ENCODE results near the gene NRN1.

The NRN1 gene, protein sequence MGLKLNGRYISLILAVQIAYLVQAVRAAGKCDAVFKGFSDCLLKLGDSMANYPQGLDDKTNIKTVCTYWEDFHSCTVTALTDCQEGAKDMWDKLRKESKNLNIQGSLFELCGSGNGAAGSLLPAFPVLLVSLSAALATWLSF

DNA sequence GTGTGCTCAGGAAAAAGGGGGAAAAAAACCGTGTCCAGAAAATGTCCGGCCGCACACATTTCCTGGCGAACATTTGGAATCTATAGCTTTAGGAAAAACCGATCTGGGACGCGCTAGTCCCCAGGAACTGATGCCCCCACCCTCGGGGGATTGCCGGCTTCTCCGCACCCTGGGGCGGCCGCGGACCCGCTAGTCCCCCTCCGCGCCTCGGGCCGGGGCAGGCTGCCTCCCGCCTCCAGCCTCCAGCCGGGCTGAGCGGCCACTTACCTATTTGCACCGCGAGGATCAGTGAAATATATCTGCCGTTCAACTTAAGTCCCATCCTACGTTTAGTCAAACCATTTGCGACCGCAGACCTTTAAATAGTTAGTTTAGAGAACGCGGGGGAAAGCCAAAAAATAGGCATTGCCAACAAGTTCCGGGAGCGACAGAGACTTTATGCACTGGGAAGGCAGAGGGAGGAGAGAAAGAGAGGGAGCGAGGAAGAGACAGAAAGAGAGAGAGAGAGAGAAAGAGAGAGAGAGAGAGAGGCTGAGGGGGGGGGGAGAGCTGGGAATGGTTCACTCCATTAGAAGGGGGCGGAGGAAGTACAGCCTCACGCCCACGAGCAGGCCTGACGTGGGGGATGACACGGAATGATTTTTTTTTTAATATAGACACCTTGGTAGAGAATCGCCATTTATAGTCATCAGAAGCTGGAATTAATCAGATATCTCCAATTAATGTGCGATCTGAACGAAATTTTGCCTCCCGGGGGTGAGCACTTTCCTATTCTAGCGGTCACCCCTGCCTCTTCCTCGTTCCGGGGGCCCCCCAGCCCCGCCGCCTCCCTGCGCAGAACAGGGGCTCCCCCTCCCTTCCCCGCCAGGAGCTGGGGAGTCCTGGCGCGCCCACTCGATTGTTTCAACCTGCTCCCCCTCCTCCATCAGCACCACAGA is at the start of gene NRN1:
TSS of gene NRN1 (minus strand) at position 498 of the 938 bp plus-strand sequence. CDS start at position 322, 176 bp downstream.
- in situ Hi-C loops (cut with MboI; ENCODE audit: low sequenced_read_pairs, unreplicated experiment) = no loop called here
- peak; percentile 59 for DNase-seq (ENCODE audit: low spot score)
- TF ChIP-seq, protein P1, sequence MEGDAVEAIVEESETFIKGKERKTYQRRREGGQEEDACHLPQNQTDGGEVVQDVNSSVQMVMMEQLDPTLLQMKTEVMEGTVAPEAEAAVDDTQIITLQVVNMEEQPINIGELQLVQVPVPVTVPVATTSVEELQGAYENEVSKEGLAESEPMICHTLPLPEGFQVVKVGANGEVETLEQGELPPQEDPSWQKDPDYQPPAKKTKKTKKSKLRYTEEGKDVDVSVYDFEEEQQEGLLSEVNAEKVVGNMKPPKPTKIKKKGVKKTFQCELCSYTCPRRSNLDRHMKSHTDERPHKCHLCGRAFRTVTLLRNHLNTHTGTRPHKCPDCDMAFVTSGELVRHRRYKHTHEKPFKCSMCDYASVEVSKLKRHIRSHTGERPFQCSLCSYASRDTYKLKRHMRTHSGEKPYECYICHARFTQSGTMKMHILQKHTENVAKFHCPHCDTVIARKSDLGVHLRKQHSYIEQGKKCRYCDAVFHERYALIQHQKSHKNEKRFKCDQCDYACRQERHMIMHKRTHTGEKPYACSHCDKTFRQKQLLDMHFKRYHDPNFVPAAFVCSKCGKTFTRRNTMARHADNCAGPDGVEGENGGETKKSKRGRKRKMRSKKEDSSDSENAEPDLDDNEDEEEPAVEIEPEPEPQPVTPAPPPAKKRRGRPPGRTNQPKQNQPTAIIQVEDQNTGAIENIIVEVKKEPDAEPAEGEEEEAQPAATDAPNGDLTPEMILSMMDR (IDR thresholded peaks at IDR 0.05; ENCODE audit: borderline replicate concordance, control extremely low read depth, extremely low read depth, insufficient read depth, missing control alignments) = no peak

DNA sequence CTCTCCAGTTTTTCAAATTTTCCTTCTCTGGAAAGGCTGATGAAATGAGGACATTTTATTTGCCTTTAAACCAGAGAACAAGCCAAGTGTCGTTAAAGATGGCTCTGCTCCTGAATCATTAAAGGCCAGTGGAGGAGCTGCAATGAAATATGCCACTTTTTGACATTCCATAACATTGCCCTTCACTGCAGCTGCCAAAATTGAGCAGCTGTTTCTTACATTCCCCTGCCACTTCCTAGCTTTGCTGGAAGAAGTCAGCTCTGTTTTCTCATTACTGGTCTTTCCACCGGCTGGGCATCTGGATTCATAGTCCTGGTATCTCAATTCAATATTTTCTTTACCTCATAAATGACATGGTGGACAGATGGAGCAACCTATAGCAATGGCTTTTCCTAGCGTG is 45.5 kb upstream of the NRN1 start:
- in situ Hi-C loops (cut with MboI; ENCODE audit: low sequenced_read_pairs, unreplicated experiment) = loop anchor here (10.0 kb wide), 1 partner anchor 493 kb away; no protein-coding TSS in a partner anchor
- TF ChIP-seq, protein P1 (IDR thresholded peaks at IDR 0.05; ENCODE audit: borderline replicate concordance, control extremely low read depth, extremely low read depth, insufficient read depth, missing control alignments) = no peak
- no peak for DNase-seq (ENCODE audit: low spot score)

GRCh38 chr6:6046716-6047115 is 40.0 kb upstream of the NRN1 start:
- TF ChIP-seq, protein P1 (IDR thresholded peaks at IDR 0.05; ENCODE audit: borderline replicate concordance, control extremely low read depth, extremely low read depth, insufficient read depth, missing control alignments) = no peak
- in situ Hi-C loops (cut with MboI; ENCODE audit: low sequenced_read_pairs, unreplicated experiment) = no loop called here
- DNase-seq (ENCODE audit: low spot score) = no peak

- TF ChIP-seq, protein P1 (IDR thresholded peaks at IDR 0.05; ENCODE audit: borderline replicate concordance, control extremely low read depth, extremely low read depth, insufficient read depth, missing control alignments) = no peak
- DNase-seq (ENCODE audit: low spot score) = no peak
Measured at GRCh38 chr6:6039946-6040509, 33.3 kb upstream of the NRN1 start.

DNA sequence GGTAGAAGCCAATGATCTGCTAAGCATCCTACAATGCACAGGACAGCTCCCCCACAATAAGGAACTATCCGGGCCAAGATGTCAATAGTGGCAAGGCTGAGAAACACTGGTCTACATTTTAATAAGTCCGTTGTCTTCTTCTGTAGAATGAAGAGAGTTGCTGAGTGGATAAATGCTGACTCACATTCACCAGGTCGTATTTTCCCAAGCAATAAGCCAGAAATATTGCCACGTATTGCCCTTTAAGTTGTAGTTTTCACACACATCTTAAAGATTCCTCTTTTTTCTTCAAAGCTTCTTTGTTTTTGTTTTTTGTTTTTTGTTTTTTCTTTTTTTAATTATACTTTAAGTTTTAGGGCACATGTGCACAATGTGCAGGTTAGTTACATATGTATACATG is 30.5 kb upstream of the NRN1 start:
- in situ Hi-C loops (cut with MboI; ENCODE audit: low sequenced_read_pairs, unreplicated experiment) = no loop called here
- DNase-seq (ENCODE audit: low spot score) = no peak
- TF ChIP-seq, protein P1 (IDR thresholded peaks at IDR 0.05; ENCODE audit: borderline replicate concordance, control extremely low read depth, extremely low read depth, insufficient read depth, missing control alignments) = no peak

More at GRCh38 chr6:6039946-6040509, 33.3 kb upstream of the NRN1 start:
- in situ Hi-C loops (cut with MboI; ENCODE audit: low sequenced_read_pairs, unreplicated experiment) = no loop called here

GRCh38 chr6:6033858-6034257 is 27.1 kb upstream of the NRN1 start:
- no peak for DNase-seq (ENCODE audit: low spot score)
- TF ChIP-seq, protein P1 (IDR thresholded peaks at IDR 0.05; ENCODE audit: borderline replicate concordance, control extremely low read depth, extremely low read depth, insufficient read depth, missing control alignments) = no peak
- in situ Hi-C loops (cut with MboI; ENCODE audit: low sequenced_read_pairs, unreplicated experiment) = no loop called here
